ENCODE results near the gene FSTL4. TPM values are rescaled to one million over a fixed set of nuclear protein-coding genes. Genes with fewer than 3 reads are reported as not detected.

FSTL4 gene
- total RNA-seq, 2 donors from 2014 or later = not detected

DNA sequence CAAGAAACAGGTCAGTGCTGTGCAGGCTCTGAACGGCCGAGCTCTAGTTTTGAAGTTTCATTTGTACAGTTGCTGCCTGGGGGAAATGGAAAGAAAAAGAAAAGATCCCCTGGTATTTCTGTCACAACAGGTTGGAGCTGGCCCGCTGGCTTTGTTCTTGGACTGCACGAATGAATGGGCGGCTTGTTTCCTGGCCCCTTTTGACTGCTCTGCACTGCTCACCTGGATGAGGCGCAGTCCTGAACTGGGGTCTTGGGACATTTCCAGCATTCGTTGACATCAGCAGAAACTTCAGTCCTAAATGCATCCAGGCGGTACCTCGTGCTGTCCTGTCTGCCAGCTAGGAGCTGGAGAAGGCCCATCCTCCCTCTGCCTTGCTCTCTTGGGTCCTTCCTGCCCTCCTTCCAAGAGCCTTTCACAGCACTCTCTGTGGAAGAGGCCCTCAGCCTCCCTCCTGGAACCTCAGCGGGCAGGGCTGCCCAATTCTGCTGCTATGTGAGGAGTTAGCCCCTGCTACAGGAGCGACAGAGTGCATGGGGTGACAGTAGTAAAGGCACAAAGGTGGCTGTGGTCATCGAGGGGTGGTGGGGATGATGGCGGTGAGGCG is 189.2 kb downstream of the FSTL4 start:
- Mint-ChIP-seq H3K9me3 (no peaks in the 10 kb centered on the region), H3K4me3 (no peak overlapping the region), H3K27me3 (peaks cover 14 to 21% of the 10 kb centered on the region in 2 donors), H3K4me1 (ENCODE audit: low read depth in 2 of 2) (peaks cover 5 to 7% of the 10 kb centered on the region in 2 donors), H3K27ac (no peak overlapping the region), H3K36me3 (no peaks in the 10 kb centered on the region)
- DNase-seq (ENCODE audit: low spot score) = no peak
- ATAC-seq = peak in 1 of 2 donors; percentile 20

DNA sequence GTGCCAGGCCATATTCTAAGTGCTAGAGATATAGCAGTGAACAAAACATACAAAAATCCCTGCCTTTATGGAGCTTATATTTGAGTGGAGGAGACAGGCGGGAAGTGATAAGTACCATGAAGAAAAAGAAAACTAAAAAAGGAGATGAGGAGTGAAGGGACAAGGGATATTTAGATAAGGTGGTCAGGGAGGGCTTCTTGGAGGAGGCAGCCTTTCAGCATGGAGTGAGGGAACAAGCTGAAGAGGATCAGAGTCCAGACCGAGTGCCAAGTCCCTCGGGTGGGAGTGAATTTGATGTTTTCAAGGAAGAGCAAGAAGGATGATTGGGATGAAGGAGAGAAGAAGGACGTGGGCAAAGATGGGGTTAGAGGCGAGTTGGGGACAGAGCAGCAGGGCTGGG is 190.5 kb downstream of the FSTL4 start:
- DNase-seq (ENCODE audit: low spot score) = no peak
- Mint-ChIP-seq H3K9me3 (no peaks in the 10 kb centered on the region), H3K27ac (no peak overlapping the region), H3K4me3 (no peak overlapping the region), H3K4me1 (ENCODE audit: low read depth in 2 of 2) (peaks cover 5 to 7% of the 10 kb centered on the region in 2 donors), H3K36me3 (no peaks in the 10 kb centered on the region), H3K27me3 (peaks cover 22 to 32% of the 10 kb centered on the region in 2 donors)
- no peak for ATAC-seq

DNA sequence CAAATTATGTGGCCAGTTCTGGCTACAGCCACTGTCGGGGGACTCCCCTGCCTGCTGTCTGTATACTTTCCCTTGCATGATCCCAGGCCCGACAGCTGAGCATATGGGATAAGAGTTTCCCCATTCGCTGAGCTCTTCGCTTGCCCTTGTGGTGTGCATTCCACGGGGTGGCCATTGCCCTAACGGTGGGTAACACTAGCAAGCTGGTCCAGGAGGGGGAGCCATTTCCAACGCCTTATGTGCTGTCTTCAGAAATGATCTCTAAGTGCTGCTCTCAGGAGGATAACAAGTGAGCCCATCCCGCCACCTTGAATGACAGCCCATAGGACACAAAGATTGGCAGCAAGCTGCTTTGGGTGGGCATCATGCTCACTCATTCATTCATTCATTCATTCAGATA is 190.9 kb downstream of the FSTL4 start:
- ATAC-seq (no peak), DNase-seq (ENCODE audit: low spot score) (no peak)

DNA sequence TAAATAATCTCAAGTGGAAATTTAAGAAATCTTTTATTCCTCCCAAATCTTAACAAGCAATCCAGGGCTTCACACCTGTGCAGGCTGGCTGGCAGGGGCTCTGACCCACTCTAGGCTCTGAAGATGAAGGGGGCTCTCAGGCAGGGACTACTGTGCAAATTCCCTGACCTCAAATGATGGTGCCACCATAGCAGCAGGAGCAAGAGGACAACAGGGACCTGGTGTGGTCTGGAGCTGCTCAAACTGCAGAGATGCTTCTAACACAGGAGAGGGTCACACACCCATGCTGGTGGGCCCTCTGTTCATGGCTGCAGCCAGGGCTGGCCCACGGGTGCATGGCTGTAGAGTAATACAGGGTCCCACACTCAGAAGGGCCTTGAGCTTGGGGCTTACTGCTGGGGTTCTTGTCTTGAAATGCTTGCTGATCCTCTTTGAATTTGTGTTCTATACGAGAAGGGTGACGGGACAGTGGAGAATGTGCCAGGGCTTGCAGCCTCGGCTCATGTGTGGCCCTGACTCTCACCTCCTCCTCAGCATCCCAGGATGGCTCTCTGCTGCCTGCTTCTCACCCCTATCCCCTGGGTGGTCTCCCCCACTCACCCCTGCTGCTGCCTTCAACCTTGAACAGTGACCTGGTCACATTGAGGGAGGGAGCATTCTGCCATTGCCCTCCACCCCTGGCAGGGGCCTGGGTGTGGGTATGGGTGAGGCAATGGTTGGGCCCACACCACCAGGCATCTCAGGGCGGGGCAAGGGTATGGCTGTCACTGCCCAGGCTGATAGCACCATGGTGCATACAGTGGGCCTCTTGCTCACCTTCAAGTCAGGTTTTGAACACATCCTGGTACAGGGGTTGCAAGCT is 191.7 kb downstream of the FSTL4 start:
- H3K4me3 Mint-ChIP-seq = no peak overlapping the region
- H3K9me3 Mint-ChIP-seq = no peaks in the 10 kb centered on the region
- no peaks in the 10 kb centered on the region for H3K36me3 Mint-ChIP-seq
- no peak overlapping the region for H3K27ac Mint-ChIP-seq
- ATAC-seq = peak in 1 of 2 donors; percentile 38
- H3K4me1 Mint-ChIP-seq (ENCODE audit: low read depth in 2 of 2) = peaks cover 5 to 7% of the 10 kb centered on the region in 2 donors
- DNase-seq (ENCODE audit: low spot score) = peak; percentile 35
- peaks cover 27 to 43% of the 10 kb centered on the region in 2 donors for H3K27me3 Mint-ChIP-seq

More for the DNA sequence above, 190.9 kb downstream of the FSTL4 start:
- no peak overlapping the region for H3K4me3 Mint-ChIP-seq
- peaks cover 22 to 36% of the 10 kb centered on the region in 2 donors for H3K27me3 Mint-ChIP-seq
- peaks cover 5 to 7% of the 10 kb centered on the region in 2 donors for H3K4me1 Mint-ChIP-seq (ENCODE audit: low read depth in 2 of 2)
- H3K36me3 Mint-ChIP-seq = no peaks in the 10 kb centered on the region
- no peaks in the 10 kb centered on the region for H3K9me3 Mint-ChIP-seq
- no peak overlapping the region for H3K27ac Mint-ChIP-seq

DNA sequence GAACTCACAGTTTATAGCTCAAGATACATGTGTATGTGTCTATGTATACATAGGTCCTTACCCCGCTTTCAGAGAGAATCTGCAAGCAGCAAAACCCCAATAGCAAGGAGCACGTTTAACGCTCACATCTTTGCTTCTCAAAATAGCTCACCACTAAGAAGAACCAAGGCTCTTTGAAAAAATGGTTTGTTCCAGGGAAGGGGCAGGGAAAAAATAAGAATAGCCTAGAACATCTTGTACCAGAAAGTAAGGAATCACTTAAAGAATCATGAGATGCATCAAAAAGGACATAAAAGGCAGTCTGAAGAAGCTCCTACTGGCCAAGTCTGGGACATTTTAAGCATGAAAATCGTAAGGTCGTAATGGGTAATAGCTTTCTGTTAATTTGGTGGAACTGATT is 196.4 kb downstream of the FSTL4 start:
- no peak for ATAC-seq
- Mint-ChIP-seq H3K9me3 (no peaks in the 10 kb centered on the region), H3K4me3 (no peak overlapping the region), H3K27me3 (peaks cover 30 to 66% of the 10 kb centered on the region in 2 donors), H3K36me3 (no peaks in the 10 kb centered on the region), H3K4me1 (ENCODE audit: low read depth in 2 of 2) (no peaks in the 10 kb centered on the region), H3K27ac (no peak overlapping the region)
- DNase-seq (ENCODE audit: low spot score) = no peak

DNA sequence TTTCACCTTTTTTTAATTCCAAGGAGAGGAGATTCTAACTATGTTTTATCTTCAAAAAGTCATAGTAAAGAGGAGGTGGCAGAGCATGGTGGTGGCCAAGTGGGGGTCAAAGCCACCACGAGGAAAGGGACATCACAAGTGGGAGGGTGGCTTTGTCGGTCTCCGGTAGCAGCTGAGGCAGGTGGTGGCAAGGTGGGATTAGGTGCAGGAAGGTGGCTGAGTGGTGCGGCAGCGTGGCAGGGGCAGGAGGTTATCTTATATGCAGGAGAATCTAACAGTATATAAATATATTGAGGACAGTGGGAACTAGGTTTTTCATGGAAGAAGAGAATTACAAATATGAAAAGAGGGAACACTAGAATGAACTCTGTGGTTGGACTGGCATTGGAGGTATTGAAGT is 196.8 kb downstream of the FSTL4 start:
- peak; percentile 31 for DNase-seq (ENCODE audit: low spot score)
- no peaks in the 10 kb centered on the region for H3K9me3 Mint-ChIP-seq
- no peaks in the 10 kb centered on the region for H3K4me1 Mint-ChIP-seq (ENCODE audit: low read depth in 2 of 2)
- H3K36me3 Mint-ChIP-seq = no peaks in the 10 kb centered on the region
- no peak overlapping the region for H3K27ac Mint-ChIP-seq
- H3K27me3 Mint-ChIP-seq = peaks cover 30 to 70% of the 10 kb centered on the region in 2 donors
- no peak for ATAC-seq
- no peak overlapping the region for H3K4me3 Mint-ChIP-seq

DNA sequence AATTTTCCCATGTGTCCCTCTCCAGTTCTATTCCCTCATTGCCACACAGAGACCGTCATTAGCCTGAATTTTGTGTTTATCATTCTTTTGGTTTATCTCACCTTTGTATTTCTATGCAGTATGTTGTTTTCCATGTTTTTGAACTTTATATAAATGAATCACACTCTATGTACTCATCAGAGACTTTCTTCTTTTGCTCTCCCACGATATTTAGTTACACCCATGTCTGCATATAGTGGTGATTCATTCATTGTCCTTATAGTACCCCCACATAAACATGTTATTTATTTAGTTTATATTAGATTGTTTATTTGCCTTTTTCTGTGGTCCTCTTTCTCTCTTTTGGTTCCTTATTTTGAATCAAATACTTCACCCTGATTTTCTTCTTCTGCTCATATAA is 199.7 kb downstream of the FSTL4 start:
- ATAC-seq = no peak
- no peak overlapping the region for H3K4me3 Mint-ChIP-seq
- no peak overlapping the region for H3K27ac Mint-ChIP-seq
- H3K9me3 Mint-ChIP-seq = no peaks in the 10 kb centered on the region
- no peak for DNase-seq (ENCODE audit: low spot score)
- peaks cover 30 to 78% of the 10 kb centered on the region in 2 donors for H3K27me3 Mint-ChIP-seq
- no peaks in the 10 kb centered on the region for H3K36me3 Mint-ChIP-seq
- H3K4me1 Mint-ChIP-seq (ENCODE audit: low read depth in 2 of 2) = no peaks in the 10 kb centered on the region

DNA sequence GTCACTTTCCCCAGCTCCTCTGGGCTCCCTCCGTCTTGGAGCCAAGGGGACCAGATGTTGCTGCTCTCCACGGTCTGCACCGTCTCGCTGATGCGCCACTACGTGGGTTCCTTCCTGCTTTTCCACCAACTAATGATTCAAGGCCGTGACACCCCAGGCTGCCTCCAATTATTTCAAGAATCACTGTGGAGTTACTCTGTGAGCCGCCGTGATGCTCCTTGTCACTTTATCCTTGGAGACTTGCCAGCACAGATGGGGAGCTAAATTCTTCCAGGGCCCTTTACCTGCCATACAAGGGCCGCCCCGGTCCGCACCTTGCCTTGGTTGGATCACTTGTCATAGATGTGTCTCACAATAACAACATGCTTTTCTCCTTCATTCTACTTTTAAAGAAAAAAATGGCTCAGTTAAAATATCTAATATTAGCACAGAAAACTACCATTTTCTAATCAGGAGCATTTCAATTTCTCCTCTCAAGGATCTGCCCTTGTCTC is 202.0 kb downstream of the FSTL4 start:
- H3K27me3 Mint-ChIP-seq = peaks cover 17 to 55% of the 10 kb centered on the region in 2 donors
- no peak overlapping the region for H3K27ac Mint-ChIP-seq
- no peaks in the 10 kb centered on the region for H3K36me3 Mint-ChIP-seq
- H3K9me3 Mint-ChIP-seq = no peaks in the 10 kb centered on the region
- no peak overlapping the region for H3K4me3 Mint-ChIP-seq
- peak; percentile 54 for DNase-seq (ENCODE audit: low spot score)
- no peak for ATAC-seq
- no peaks in the 10 kb centered on the region for H3K4me1 Mint-ChIP-seq (ENCODE audit: low read depth in 2 of 2)

DNA sequence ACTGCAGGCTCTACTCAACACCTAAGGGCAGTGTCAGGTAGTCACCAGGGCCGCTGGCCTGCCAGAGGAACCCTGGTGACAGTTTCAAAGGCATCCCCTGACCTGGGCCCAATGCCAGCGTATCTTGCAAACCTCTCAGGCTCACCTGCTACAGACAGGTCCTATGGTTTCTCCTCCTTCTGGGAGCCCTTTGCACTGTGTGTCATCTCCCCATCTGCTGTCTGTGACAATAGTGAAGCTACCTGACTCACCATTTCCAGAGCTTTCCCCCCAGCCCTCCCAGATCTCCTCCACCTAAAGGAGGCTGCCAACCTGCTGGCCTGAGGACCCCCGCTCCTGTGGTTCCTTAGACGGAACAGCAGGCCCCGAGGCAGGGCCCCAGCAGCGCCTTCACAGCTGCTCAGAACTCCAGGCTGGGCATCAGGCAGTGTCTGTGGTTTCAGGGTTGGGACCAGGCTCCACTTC is 203.1 kb downstream of the FSTL4 start:
- Mint-ChIP-seq H3K4me3 (no peak overlapping the region), H3K27me3 (peaks cover 14 to 47% of the 10 kb centered on the region in 2 donors), H3K9me3 (no peaks in the 10 kb centered on the region), H3K36me3 (no peaks in the 10 kb centered on the region), H3K27ac (no peak overlapping the region), H3K4me1 (ENCODE audit: low read depth in 2 of 2) (no peaks in the 10 kb centered on the region)
- no peak for DNase-seq (ENCODE audit: low spot score)
- ATAC-seq = no peak

DNA sequence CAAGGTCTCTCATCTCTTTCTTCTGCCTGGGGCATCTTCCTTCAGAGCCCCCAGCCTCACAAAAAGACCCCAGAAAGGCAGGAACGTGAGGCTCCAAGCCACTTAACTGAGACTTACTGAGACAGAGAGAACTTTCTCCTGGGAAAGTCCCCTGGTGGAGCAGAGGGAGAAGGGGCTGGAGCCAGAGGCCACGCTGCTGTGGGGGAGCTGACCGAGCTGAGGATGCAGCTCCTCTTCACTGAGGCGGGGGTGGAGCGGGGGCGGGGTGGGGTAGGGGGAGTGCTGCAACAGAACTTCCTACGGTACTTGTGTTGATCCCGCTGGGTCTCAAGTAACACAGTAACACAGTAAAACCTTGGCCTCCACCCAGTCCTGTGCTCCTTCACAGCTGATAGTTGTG is 204.0 kb downstream of the FSTL4 start:
- no peaks in the 10 kb centered on the region for H3K36me3 Mint-ChIP-seq

DNA sequence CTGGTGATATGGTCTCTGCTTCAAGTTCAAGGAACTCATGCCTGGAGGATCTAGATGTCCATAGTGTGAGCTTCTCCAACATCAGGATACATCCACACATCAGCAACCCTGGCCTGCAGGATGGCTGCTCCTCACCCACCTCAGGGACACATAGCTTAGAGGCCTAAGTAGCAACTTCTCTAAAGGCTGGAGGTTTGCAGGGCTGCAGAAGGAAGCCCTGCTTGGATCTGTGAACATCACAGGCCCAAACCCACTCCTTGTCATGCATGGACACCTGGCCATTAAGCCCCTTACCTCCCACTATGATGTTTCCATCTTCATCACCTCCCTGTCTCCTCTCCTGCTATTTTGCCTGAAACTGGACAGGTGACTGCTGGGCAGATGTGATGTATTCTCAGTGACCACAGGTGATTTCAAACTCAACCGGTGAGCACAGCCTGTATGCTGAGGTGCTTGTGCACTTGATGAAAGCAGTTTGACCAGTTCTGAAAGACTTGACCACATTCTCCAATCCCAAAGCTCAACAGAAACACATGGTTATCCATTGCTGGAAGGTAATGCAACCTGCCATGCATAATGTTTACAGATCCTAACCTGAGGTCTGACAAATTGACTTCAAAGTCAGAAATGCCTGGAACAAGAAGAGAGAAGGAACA is 205.2 kb downstream of the FSTL4 start:
- Mint-ChIP-seq H3K27me3 (peaks cover 3 to 26% of the 10 kb centered on the region in 2 donors), H3K4me1 (ENCODE audit: low read depth in 2 of 2) (no peaks in the 10 kb centered on the region), H3K36me3 (no peaks in the 10 kb centered on the region), H3K9me3 (no peaks in the 10 kb centered on the region), H3K27ac (no peak overlapping the region), H3K4me3 (no peak overlapping the region)
- ATAC-seq = no peak
- peak; percentile 40 for DNase-seq (ENCODE audit: low spot score)

More for the DNA sequence above, 204.0 kb downstream of the FSTL4 start:
- Mint-ChIP-seq H3K9me3 (no peaks in the 10 kb centered on the region), H3K27ac (no peak overlapping the region), H3K4me1 (ENCODE audit: low read depth in 2 of 2) (no peaks in the 10 kb centered on the region), H3K4me3 (no peak overlapping the region), H3K27me3 (peaks cover 7 to 38% of the 10 kb centered on the region in 2 donors)
- ATAC-seq = no peak
- no peak for DNase-seq (ENCODE audit: low spot score)

DNA sequence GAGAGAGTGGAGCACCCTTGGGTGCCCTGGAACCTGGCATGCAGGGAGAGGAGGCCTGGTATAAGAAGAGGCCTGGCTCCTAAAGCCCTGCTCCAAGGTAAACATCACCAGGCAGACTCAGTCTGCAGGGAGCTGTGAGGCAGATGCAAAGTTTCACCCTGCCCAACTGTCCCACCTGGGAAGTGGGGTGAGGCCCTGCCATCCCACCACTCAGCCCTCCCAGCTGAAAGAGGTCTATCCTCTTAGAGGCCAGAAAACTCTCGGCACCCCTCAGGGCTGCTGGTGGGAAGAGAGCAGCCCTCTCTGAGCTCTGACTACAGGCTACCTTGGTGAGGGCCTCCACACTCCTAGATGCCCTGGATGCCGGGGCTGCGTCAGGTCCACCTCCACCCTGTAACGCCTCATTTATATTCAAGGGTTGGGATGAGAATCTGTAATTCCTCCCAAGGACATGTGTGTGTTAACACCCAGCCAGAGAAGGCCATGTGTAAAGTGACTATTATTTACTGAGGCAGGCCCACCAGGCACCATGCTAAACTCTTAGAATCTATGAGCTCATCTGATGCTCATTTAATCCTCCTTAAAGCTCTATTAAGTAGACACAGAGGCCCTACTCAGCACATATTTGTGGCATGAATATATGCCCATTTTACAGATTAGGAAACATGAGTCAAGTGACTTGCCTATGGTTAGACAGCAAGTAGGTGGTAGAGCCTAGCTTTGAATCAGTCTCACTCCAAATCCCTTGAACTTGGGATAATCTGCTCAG is 205.9 kb downstream of the FSTL4 start:
- H3K27me3 Mint-ChIP-seq = peaks cover 3 to 23% of the 10 kb centered on the region in 2 donors
- no peak overlapping the region for H3K27ac Mint-ChIP-seq
- DNase-seq (ENCODE audit: low spot score) = no peak
- H3K36me3 Mint-ChIP-seq = no peaks in the 10 kb centered on the region
- H3K4me3 Mint-ChIP-seq = no peak overlapping the region
- H3K4me1 Mint-ChIP-seq (ENCODE audit: low read depth in 2 of 2) = no peaks in the 10 kb centered on the region
- ATAC-seq = peak; percentile 13 to 34
- no peaks in the 10 kb centered on the region for H3K9me3 Mint-ChIP-seq
